BJ (cell line): ENCODE measurements around the gene MCOLN3. TPM values are rescaled to one million over a fixed set of nuclear protein-coding genes. Genes with fewer than 3 reads are reported as not detected.

Source experiments
- CTCF ChIA-PET: fragments of 350-600 bp; formaldehyde crosslinking; extraction: SDS; loops from one replicate; lab custom pipeline; 2021; ENCODE audit warnings: antibody characterized with exemption, inconsistent platforms; lab: Yijun Ruan, JAX
- POLR2A ChIA-PET: fragments of 300-600 bp; sonication (Branson Sonifier 250); formaldehyde crosslinking; extraction: SDS; loops from one replicate; lab custom pipeline; 2021; ENCODE audit warnings: antibody characterized with exemption; lab: Charles Lee
- DNase-seq: peaks from one replicate; pipeline ENCODE4 v3.0.0-alpha.2; 2011; ENCODE audit warnings: low read depth
- H3K27me3 ChIP-seq: 2 replicates; pipeline ENCODE4 v1.6.0; 2011; ENCODE audit warnings: low read length; ENCODE audit not compliant: control insufficient read depth, insufficient read depth
- H3K36me3 ChIP-seq: 2 replicates; pipeline ENCODE4 v1.5.1; 2011; ENCODE audit warnings: low read length; ENCODE audit not compliant: control insufficient read depth, insufficient read depth
- H3K4me3 ChIP-seq: 2 replicates; pipeline ENCODE4 v1.5.1; 2011; ENCODE audit warnings: low read depth, mild to moderate bottlenecking, control low read depth, low read length
- polyA plus RNA-seq: library from polyadenylated mRNA; depleted of rRNA; stranded (reverse); fragments of >200 nt; gene quantifications from 2 replicates; pipeline ENCODE4 v1.2.3, GENCODE V29; 2011
- TF ChIP-seq, protein P1 (sequence below): IDR thresholded peaks from 2 replicates; pipeline ENCODE4 v1.5.1; 2011; ENCODE audit warnings: low read depth, mild to moderate bottlenecking, control low read depth, inconsistent platforms, low read length, moderate library complexity; ENCODE audit not compliant: insufficient read depth

Gene MCOLN3
- polyA plus RNA-seq, 1 experiment, result 0.20 TPM

DNA sequence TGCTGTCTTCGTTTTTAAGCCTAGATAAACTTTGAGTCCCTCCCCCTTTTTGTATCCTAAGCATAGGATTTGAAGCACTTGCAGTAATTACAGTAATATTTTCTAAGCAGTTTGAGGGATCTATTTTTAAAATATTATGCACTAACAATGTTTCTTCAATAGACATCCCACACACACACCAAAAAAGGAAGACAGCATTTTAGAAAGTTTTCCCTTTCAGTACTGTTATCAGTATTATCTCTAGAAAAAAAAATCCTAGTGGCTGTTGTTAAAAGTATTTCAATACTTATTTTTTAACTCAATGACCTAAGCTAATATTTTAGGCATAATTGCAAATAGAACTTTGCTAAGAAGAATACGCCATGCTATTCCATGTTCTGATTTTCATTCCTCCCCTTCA, 15.1 kb downstream of the MCOLN3 start:
- no peaks in the 10 kb centered on the region for H3K36me3 ChIP-seq
- H3K4me3 ChIP-seq, result no peak overlapping the region
- ChIA-PET CTCF (interaction anchor here (0.6 to 2.6 kb wide), 3 partner anchors 34 to 88 kb away, joined by 3 to 15 read pairs (median 5); no protein-coding TSS in a partner anchor), POLR2A (no interaction called here)
- TF ChIP-seq, protein P1, sequence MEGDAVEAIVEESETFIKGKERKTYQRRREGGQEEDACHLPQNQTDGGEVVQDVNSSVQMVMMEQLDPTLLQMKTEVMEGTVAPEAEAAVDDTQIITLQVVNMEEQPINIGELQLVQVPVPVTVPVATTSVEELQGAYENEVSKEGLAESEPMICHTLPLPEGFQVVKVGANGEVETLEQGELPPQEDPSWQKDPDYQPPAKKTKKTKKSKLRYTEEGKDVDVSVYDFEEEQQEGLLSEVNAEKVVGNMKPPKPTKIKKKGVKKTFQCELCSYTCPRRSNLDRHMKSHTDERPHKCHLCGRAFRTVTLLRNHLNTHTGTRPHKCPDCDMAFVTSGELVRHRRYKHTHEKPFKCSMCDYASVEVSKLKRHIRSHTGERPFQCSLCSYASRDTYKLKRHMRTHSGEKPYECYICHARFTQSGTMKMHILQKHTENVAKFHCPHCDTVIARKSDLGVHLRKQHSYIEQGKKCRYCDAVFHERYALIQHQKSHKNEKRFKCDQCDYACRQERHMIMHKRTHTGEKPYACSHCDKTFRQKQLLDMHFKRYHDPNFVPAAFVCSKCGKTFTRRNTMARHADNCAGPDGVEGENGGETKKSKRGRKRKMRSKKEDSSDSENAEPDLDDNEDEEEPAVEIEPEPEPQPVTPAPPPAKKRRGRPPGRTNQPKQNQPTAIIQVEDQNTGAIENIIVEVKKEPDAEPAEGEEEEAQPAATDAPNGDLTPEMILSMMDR, result no peak
- no peaks in the 10 kb centered on the region for H3K27me3 ChIP-seq
- no peak for DNase-seq

DNA sequence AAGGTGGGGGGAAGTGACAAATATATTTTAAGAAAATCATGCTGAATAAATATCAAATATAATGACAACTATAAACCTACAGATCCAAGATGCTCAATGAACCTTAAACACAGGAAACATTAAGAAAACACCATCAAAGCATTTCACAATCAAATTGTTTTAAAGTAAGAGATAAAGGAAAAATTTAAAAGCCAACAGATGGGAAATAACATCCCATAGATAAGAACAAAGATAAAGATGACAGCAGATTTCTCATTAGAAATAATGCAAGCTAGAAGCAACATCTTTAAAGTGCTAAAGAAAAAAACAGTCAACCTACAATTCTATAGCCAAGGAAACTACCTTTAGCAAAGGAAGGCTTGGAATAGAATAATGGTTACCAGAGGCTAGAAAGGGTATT, 17.8 kb downstream of the MCOLN3 start:
- Histone ChIP-seq H3K36me3 (no peaks in the 10 kb centered on the region), H3K4me3 (no peak overlapping the region), H3K27me3 (no peaks in the 10 kb centered on the region)
- TF ChIP-seq, protein P1, result no peak
- CTCF ChIA-PET, result interaction anchor here (1.6 kb wide), 2 partner anchors 86 to 87 kb away, joined by 4 to 7 read pairs; no protein-coding TSS in a partner anchor
- POLR2A ChIA-PET, result no interaction called here
- no peak for DNase-seq

DNA sequence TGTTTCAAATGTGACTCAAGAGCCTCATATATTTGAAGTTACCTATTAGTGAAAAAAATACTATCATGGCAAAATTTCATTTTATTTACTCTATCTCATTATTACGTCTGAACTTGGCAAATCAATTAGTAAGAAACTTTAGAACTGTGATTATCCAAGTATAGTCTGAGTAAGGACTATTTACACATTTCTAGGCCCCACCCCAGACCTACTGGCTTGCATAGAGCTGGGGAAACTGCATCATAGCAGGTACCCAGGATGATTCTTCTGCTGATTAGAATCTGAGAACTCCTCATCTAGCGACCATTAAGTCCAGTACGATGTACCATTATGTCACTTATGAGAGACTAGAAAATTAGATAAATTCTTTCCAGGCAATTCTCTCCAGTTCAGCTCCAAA, 20.1 kb downstream of the MCOLN3 start:
- CTCF ChIA-PET, result interaction anchor here (0.7 to 2.3 kb wide), 10 partner anchors 9 to 231 kb away, joined by 3 to 100 read pairs (median 4); a partner anchor contains a TSS
- Histone ChIP-seq H3K27me3 (no peaks in the 10 kb centered on the region; the same call in 1 of the 2 replicates), H3K4me3 (no peak overlapping the region), H3K36me3 (no peaks in the 10 kb centered on the region)
- TF ChIP-seq, protein P1, result no peak
- POLR2A ChIA-PET, result interaction anchor here (1.0 kb wide), 1 partner anchor 84 kb away, joined by 4 read pairs; no protein-coding TSS in a partner anchor
- no peak for DNase-seq

DNA sequence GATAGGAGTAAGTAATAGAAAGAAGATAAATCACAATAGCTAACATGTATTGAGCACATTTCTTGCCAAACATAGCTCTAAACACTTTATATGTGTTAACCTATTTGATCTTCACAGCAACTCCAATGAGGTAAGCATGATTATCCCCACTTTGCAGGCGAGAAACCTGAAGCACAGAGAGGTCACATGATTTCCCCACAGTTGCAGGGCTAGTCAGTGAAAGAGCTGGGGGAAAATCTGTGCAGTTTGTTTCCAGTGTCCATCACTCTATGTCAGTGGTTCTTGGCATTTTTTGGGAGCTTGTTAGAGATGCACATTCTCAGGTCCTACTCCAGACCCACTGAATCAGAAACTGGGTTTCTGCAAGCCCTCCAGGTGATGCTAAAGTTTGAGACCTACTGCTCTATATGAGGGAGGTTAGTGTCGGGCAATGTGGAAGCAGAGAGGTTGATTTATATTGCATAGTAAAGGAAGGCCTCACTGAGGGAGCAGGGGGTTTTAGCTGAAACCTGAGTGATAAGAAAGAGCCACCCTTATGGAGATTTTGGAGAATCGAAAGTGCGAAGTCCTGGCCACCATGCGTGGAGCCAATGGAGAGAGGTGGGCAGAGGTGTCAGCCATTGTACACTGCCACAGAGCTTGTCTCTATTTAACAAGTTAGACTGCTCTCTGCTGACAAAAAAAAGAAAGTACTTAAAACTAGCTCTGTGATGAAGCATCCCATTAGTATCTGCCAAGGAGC, 20.9 kb downstream of the MCOLN3 start:
- TF ChIP-seq, protein P1, result 0 out of 2 replicates have a peak, but pooled peaks have one; percentile 11
- Histone ChIP-seq H3K36me3 (no peaks in the 10 kb centered on the region), H3K4me3 (no peak overlapping the region), H3K27me3 (no peaks in the 10 kb centered on the region; the same call in 1 of the 2 replicates)
- ChIA-PET CTCF (interaction anchor here (0.7 to 2.3 kb wide), 11 partner anchors 10 to 231 kb away, joined by 3 to 100 read pairs (median 4); a partner anchor contains a TSS), POLR2A (interaction anchor here (1.0 kb wide), 1 partner anchor 83 kb away, joined by 4 read pairs; no protein-coding TSS in a partner anchor)
- no peak for DNase-seq

DNA sequence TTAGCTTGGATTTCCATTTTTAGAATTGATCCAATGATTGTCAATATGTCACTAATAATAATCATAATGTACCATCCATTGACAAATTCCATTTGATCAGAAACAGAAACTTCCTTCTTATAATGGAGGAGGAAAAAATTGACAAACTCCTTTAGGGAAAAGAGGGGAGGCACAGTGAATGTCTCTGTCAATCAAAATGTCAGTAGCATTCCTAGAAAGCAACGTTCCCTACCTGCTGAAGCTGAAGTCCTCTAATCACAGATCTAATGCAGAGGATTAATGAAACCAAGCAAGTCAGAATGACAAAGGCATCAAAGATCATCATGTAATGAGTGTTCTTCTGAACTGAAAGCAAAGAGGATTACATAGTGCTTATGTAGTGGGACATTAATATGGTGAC, 22.4 kb downstream of the MCOLN3 start:
- POLR2A ChIA-PET, result no interaction called here
- H3K4me3 ChIP-seq, result no peak overlapping the region
- H3K36me3 ChIP-seq, result no peaks in the 10 kb centered on the region
- TF ChIP-seq, protein P1, result no peak
- no peaks in the 10 kb centered on the region; the same call in 1 of the 2 replicates for H3K27me3 ChIP-seq
- CTCF ChIA-PET, result interaction anchor here (0.6 to 7.9 kb wide), 2 partner anchors 12 to 82 kb away, joined by 3 to 85 read pairs; no protein-coding TSS in a partner anchor
- DNase-seq, result no peak
